ENCODE measurements around the gene LTBP1. TPM values are rescaled to one million over a fixed set of nuclear protein-coding genes. Genes with fewer than 3 reads are reported as not detected.

Gene LTBP1
- total RNA-seq, 1 experiment from 2014 or later, result 11.8 TPM

DNA sequence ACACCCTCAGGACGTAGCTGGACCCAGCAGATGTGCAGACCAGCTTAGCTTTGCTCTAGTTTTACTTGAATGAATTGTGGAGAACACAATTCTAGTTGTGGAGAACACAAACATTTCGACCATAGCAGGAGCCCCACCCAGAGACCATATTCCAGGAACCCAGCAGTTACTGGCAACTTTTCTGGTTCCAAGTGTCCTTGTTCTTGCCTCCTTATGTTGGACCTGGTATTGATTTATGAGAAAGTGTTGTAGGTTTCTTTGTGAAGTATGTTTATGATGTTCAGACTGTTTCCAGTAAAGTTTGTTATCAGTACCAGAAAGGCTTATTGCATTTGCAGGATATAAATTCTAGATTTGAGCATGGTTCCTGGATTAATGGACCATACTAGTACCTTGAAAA, 51.0 kb downstream of the LTBP1 start:
- no peak overlapping the region for H3K4me3 ChIP-seq (ENCODE audit: low read length)
- H3K9me2 ChIP-seq (replicated peaks; ENCODE audit: insufficient read depth, low read length), result no peaks in the 10 kb centered on the region
- H3K27ac ChIP-seq (ENCODE audit: low read length), result no peak overlapping the region
- no peaks in the 10 kb centered on the region for H3K4me1 ChIP-seq (ENCODE audit: low read length)
- H3K9ac ChIP-seq (ENCODE audit: low read length), result no peak overlapping the region
- no peaks in the 10 kb centered on the region for H3K9me3 ChIP-seq (ENCODE audit: low read length)
- DNase-seq, result no peak
- H3K79me2 ChIP-seq (ENCODE audit: low read length), result no peaks in the 10 kb centered on the region
- no peaks in the 10 kb centered on the region for H3K27me3 ChIP-seq (ENCODE audit: low read length)
- H2AFZ ChIP-seq (ENCODE audit: low read length), result no peak overlapping the region
- H4K20me1 ChIP-seq (ENCODE audit: insufficient read depth, low read depth, low read length), result no peaks in the 10 kb centered on the region
- no peak overlapping the region for H3K4me2 ChIP-seq (ENCODE audit: low read depth, low read length, poor library complexity, severe bottlenecking)
- H3K36me3 ChIP-seq (ENCODE audit: insufficient read depth, low read length), result no peaks in the 10 kb centered on the region

- Histone ChIP-seq H3K9ac (ENCODE audit: low read length) (no peak overlapping the region), H3K79me2 (ENCODE audit: low read length) (no peaks in the 10 kb centered on the region), H3K9me3 (ENCODE audit: low read length) (no peaks in the 10 kb centered on the region), H4K20me1 (ENCODE audit: insufficient read depth, low read depth, low read length) (no peaks in the 10 kb centered on the region), H3K4me2 (ENCODE audit: low read depth, low read length, poor library complexity, severe bottlenecking) (no peak overlapping the region), H2AFZ (ENCODE audit: low read length) (no peak overlapping the region), H3K27ac (ENCODE audit: low read length) (no peak overlapping the region), H3K4me1 (ENCODE audit: low read length) (no peaks in the 10 kb centered on the region), H3K27me3 (ENCODE audit: low read length) (no peaks in the 10 kb centered on the region), H3K4me3 (ENCODE audit: low read length) (no peak overlapping the region), H3K36me3 (ENCODE audit: insufficient read depth, low read length) (no peaks in the 10 kb centered on the region), H3K9me2 (replicated peaks; ENCODE audit: insufficient read depth, low read length) (no peaks in the 10 kb centered on the region)
- DNase-seq, result no peak
These were observed 54.2 kb downstream of the LTBP1 start for GRCh38 chr2:33000986-33001385.

- DNase-seq, result no peak
- Histone ChIP-seq H3K9ac (ENCODE audit: low read length) (no peak overlapping the region), H4K20me1 (ENCODE audit: insufficient read depth, low read depth, low read length) (no peaks in the 10 kb centered on the region), H3K36me3 (ENCODE audit: insufficient read depth, low read length) (no peaks in the 10 kb centered on the region), H3K9me3 (ENCODE audit: low read length) (no peaks in the 10 kb centered on the region), H3K79me2 (ENCODE audit: low read length) (no peaks in the 10 kb centered on the region), H3K27me3 (ENCODE audit: low read length) (no peaks in the 10 kb centered on the region), H3K4me2 (ENCODE audit: low read depth, low read length, poor library complexity, severe bottlenecking) (no peak overlapping the region), H3K4me1 (ENCODE audit: low read length) (no peaks in the 10 kb centered on the region), H3K27ac (ENCODE audit: low read length) (no peak overlapping the region), H2AFZ (ENCODE audit: low read length) (no peak overlapping the region), H3K9me2 (replicated peaks; ENCODE audit: insufficient read depth, low read length) (no peaks in the 10 kb centered on the region), H3K4me3 (ENCODE audit: low read length) (no peak overlapping the region)
These were observed 55.1 kb downstream of the LTBP1 start for GRCh38 chr2:33001823-33002222.

DNA sequence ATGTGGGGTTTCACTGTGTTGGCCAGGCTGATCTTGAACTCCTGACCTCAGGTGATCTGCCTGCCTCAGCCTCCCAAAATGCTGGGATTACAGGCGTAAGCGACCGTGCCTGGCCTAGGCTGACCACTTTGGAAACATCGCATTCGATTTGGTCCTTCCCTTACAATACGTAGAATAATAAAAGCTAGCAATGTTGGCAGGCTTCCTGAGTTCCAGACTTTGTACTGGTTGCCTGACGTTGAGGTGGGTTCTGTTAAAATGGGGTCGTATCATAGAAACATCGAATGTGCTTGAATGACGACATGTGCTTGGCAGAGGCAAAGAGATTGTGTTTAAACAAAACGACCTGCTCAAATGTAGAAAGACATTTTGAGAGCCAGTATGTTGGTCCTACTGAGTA, 56.1 kb downstream of the LTBP1 start:
- DNase-seq, result no peak
- no peaks in the 10 kb centered on the region for H3K79me2 ChIP-seq (ENCODE audit: low read length)
- H3K4me3 ChIP-seq (ENCODE audit: low read length), result no peak overlapping the region
- no peaks in the 10 kb centered on the region for H3K36me3 ChIP-seq (ENCODE audit: insufficient read depth, low read length)
- no peak overlapping the region for H3K4me2 ChIP-seq (ENCODE audit: low read depth, low read length, poor library complexity, severe bottlenecking)
- H3K9me3 ChIP-seq (ENCODE audit: low read length), result no peaks in the 10 kb centered on the region
- no peaks in the 10 kb centered on the region for H3K27me3 ChIP-seq (ENCODE audit: low read length)
- H3K27ac ChIP-seq (ENCODE audit: low read length), result no peak overlapping the region
- no peak overlapping the region for H2AFZ ChIP-seq (ENCODE audit: low read length)
- no peak overlapping the region for H3K9ac ChIP-seq (ENCODE audit: low read length)
- no peaks in the 10 kb centered on the region for H3K9me2 ChIP-seq (replicated peaks; ENCODE audit: insufficient read depth, low read length)
- no peaks in the 10 kb centered on the region for H4K20me1 ChIP-seq (ENCODE audit: insufficient read depth, low read depth, low read length)
- no peaks in the 10 kb centered on the region for H3K4me1 ChIP-seq (ENCODE audit: low read length)

DNA sequence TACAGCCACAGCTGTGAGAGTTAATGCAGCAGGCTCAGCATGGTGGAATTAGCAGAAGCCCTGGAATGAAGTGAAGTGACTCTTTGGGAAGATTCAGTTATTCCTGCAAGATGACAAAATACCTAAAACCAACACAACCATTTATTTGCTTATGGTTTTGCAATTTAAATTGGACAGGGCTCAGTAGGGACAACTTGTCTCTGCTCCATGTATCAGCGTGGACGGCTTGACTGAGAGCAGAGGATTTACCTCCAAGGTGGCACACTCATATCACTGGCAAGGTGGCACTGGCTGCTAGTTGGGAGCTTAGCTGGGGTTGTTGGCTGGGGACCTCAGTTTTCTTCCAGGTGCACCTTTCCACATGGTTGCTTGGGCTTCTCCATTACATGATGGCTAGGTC, 58.3 kb downstream of the LTBP1 start:
- H3K9ac ChIP-seq (ENCODE audit: low read length), result no peak overlapping the region
- no peaks in the 10 kb centered on the region for H3K9me2 ChIP-seq (replicated peaks; ENCODE audit: insufficient read depth, low read length)
- H3K9me3 ChIP-seq (ENCODE audit: low read length), result no peaks in the 10 kb centered on the region
- no peaks in the 10 kb centered on the region for H3K4me1 ChIP-seq (ENCODE audit: low read length)
- DNase-seq, result no peak
- H2AFZ ChIP-seq (ENCODE audit: low read length), result no peak overlapping the region
- H3K4me3 ChIP-seq (ENCODE audit: low read length), result no peak overlapping the region
- no peaks in the 10 kb centered on the region for H3K79me2 ChIP-seq (ENCODE audit: low read length)
- H3K4me2 ChIP-seq (ENCODE audit: low read depth, low read length, poor library complexity, severe bottlenecking), result no peak overlapping the region
- H3K27ac ChIP-seq (ENCODE audit: low read length), result no peak overlapping the region
- H3K36me3 ChIP-seq (ENCODE audit: insufficient read depth, low read length), result no peaks in the 10 kb centered on the region
- 0 out of 2 replicates have a peak, but pooled peaks cover 4% of the 10 kb centered on the region for H4K20me1 ChIP-seq (ENCODE audit: insufficient read depth, low read depth, low read length)
- no peaks in the 10 kb centered on the region for H3K27me3 ChIP-seq (ENCODE audit: low read length)

DNA sequence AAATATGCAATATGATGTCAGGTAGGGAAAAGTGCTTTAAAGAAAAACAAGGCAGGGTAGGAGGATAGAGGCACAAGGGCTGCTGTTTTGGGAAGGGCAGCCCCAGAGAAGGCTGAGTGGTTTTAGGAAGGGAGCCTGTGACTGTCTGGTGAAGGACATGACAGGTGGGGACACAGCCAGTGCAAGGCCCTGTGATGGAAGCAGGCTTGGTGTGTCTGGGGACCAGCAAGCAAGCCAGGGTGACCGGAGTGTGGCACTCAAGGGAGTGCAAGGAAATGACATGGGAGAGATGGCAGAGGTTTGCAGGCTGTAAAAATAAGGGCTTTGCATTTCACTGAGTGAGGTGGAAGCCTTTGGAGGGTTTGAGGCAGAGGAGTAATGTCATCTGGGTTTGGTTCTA, 62.0 kb downstream of the LTBP1 start:
- Histone ChIP-seq H3K27ac (ENCODE audit: low read length) (no peak overlapping the region), H4K20me1 (ENCODE audit: insufficient read depth, low read depth, low read length) (0 out of 2 replicates have a peak, but pooled peaks cover 4% of the 10 kb centered on the region), H3K9me2 (replicated peaks; ENCODE audit: insufficient read depth, low read length) (no peaks in the 10 kb centered on the region), H2AFZ (ENCODE audit: low read length) (no peak overlapping the region), H3K36me3 (ENCODE audit: insufficient read depth, low read length) (no peaks in the 10 kb centered on the region), H3K4me2 (ENCODE audit: low read depth, low read length, poor library complexity, severe bottlenecking) (no peak overlapping the region), H3K9me3 (ENCODE audit: low read length) (no peaks in the 10 kb centered on the region), H3K4me3 (ENCODE audit: low read length) (no peak overlapping the region), H3K4me1 (ENCODE audit: low read length) (no peaks in the 10 kb centered on the region), H3K9ac (ENCODE audit: low read length) (no peak overlapping the region), H3K27me3 (ENCODE audit: low read length) (no peaks in the 10 kb centered on the region), H3K79me2 (ENCODE audit: low read length) (no peaks in the 10 kb centered on the region)
- DNase-seq, result no peak

GRCh38 chr2:33009249-33009648, 62.5 kb downstream of the LTBP1 start:
- H2AFZ ChIP-seq (ENCODE audit: low read length), result no peak overlapping the region
- no peaks in the 10 kb centered on the region for H3K27me3 ChIP-seq (ENCODE audit: low read length)
- no peak for DNase-seq
- no peak overlapping the region for H3K27ac ChIP-seq (ENCODE audit: low read length)
- no peaks in the 10 kb centered on the region for H3K9me2 ChIP-seq (replicated peaks; ENCODE audit: insufficient read depth, low read length)
- no peaks in the 10 kb centered on the region for H3K36me3 ChIP-seq (ENCODE audit: insufficient read depth, low read length)
- H3K4me3 ChIP-seq (ENCODE audit: low read length), result no peak overlapping the region
- H3K4me1 ChIP-seq (ENCODE audit: low read length), result no peaks in the 10 kb centered on the region
- 0 out of 2 replicates have a peak, but pooled peaks cover 4% of the 10 kb centered on the region for H4K20me1 ChIP-seq (ENCODE audit: insufficient read depth, low read depth, low read length)
- no peak overlapping the region for H3K9ac ChIP-seq (ENCODE audit: low read length)
- no peaks in the 10 kb centered on the region for H3K9me3 ChIP-seq (ENCODE audit: low read length)
- H3K79me2 ChIP-seq (ENCODE audit: low read length), result no peaks in the 10 kb centered on the region
- no peak overlapping the region for H3K4me2 ChIP-seq (ENCODE audit: low read depth, low read length, poor library complexity, severe bottlenecking)

DNA sequence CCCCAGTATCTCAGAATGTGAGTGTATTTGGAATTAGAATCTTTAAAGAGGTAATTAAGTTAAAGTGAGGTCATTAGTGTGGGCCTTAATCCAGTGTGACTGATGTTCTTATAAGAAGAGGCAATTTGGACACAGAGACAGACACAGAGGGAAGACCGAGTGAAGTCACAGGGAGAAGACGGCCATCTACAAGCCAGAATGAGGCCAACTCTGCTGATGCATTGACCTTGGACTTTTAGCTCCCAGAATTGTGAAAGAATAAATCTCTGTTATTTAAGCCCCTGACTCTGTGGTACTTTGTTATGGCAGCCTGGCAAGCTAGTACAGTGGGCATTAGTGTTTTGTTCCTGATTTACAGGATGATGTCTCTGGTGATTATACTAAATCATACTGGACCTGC, 64.6 kb downstream of the LTBP1 start:
- Histone ChIP-seq H3K9me2 (replicated peaks; ENCODE audit: insufficient read depth, low read length) (no peaks in the 10 kb centered on the region), H3K27ac (ENCODE audit: low read length) (no peak overlapping the region)

DNA sequence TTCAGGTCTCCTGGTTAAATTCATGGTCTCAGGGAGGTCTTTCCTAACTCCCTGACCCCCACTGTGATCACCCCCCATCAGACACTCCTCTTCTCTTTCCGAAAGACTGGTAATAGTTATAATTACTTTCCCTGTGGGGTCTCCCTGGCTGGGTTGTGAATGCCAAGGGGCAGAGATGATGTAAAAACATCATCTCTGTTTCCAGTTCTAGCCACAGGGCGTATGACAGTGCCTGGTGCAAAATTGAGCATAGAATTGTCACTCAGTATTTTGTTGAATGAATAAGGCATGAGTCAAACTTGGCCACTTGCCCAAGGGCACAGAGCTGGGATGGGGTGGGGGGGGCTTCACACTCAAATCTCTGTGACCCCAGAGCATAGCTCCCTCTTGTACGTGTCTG, 65.2 kb downstream of the LTBP1 start:
- Histone ChIP-seq H3K79me2 (ENCODE audit: low read length) (no peaks in the 10 kb centered on the region), H3K4me2 (ENCODE audit: low read depth, low read length, poor library complexity, severe bottlenecking) (no peak overlapping the region), H2AFZ (ENCODE audit: low read length) (no peak overlapping the region), H4K20me1 (ENCODE audit: insufficient read depth, low read depth, low read length) (0 out of 2 replicates have a peak, but pooled peaks cover 4% of the 10 kb centered on the region), H3K9me3 (ENCODE audit: low read length) (no peaks in the 10 kb centered on the region), H3K27me3 (ENCODE audit: low read length) (no peaks in the 10 kb centered on the region), H3K9me2 (replicated peaks; ENCODE audit: insufficient read depth, low read length) (no peaks in the 10 kb centered on the region), H3K36me3 (ENCODE audit: insufficient read depth, low read length) (no peaks in the 10 kb centered on the region), H3K4me3 (ENCODE audit: low read length) (no peak overlapping the region), H3K9ac (ENCODE audit: low read length) (no peak overlapping the region), H3K27ac (ENCODE audit: low read length) (no peak overlapping the region), H3K4me1 (ENCODE audit: low read length) (no peaks in the 10 kb centered on the region)
- DNase-seq, result no peak

More for the DNA sequence above, 64.6 kb downstream of the LTBP1 start:
- DNase-seq, result no peak
- Histone ChIP-seq H4K20me1 (ENCODE audit: insufficient read depth, low read depth, low read length) (0 out of 2 replicates have a peak, but pooled peaks cover 4% of the 10 kb centered on the region), H3K9ac (ENCODE audit: low read length) (no peak overlapping the region), H3K9me3 (ENCODE audit: low read length) (no peaks in the 10 kb centered on the region), H3K4me3 (ENCODE audit: low read length) (no peak overlapping the region), H3K79me2 (ENCODE audit: low read length) (no peaks in the 10 kb centered on the region), H3K27me3 (ENCODE audit: low read length) (no peaks in the 10 kb centered on the region), H3K4me1 (ENCODE audit: low read length) (no peaks in the 10 kb centered on the region), H3K4me2 (ENCODE audit: low read depth, low read length, poor library complexity, severe bottlenecking) (no peak overlapping the region), H3K36me3 (ENCODE audit: insufficient read depth, low read length) (no peaks in the 10 kb centered on the region), H2AFZ (ENCODE audit: low read length) (no peak overlapping the region)
